Hematopoietic multipotent progenitor cell treated with erythropoietin and hydrocortisone succinate and interleukin-3 and kit ligand, for 17 days (in vitro differentiated cells): ENCODE data around the gene GOSR2.
"Not testable (repeated sequence)": the region's sequence is repeated elsewhere in the genome, so short reads cannot be mapped to it uniquely, and the experiment has no call there.

Source experiments
- DNase-seq: peaks from one replicate; pipeline ENCODE4 v3.0.0-alpha.2; 2015; ENCODE audit warnings: low spot score

The GOSR2 gene

DNA sequence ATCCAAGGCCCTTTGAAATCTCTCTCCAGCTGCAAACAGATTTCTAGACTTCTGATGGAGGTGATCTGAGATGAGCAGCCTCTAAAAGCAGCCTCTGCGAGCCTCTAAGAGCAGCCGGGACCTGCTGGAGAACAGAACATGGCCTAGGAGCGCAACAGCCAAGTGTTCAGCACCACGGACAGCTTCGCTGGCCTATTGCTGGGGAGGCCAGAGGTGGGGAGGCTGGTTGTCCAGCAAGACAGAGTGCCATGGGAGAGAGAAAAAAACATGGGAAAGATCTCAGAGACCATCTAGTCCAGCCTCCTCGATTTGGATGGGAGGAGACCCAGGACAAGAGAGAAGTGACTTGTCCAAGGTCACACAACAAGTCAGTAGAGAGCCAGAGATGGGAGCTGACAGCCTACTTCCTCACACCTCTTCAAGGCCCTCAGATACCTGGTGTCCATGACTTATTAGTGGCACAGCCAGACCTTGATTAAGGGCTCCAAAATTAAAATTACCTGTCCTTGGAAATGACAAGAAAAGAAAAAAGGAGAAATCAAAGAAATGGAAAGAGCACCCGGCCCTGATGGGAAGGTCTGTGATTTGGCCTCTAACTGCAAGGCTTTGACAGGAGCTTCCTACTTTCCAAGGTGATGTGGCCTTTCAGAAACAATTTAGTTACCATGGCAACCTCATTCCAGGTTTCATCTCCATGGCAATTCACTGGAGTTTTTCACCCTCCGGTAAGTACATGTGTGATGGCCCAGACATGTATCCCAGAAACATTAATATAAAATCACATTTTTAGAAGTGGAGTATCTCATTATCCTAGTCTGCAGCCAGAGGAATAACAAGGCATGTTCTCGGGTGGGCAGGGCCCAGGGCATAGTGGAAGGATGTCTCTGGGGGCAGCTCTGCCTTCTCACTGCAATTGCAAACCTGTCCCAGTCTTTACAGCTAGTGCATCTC is 41.6 kb downstream of the GOSR2 start:
- DNase-seq = no peak

DNA sequence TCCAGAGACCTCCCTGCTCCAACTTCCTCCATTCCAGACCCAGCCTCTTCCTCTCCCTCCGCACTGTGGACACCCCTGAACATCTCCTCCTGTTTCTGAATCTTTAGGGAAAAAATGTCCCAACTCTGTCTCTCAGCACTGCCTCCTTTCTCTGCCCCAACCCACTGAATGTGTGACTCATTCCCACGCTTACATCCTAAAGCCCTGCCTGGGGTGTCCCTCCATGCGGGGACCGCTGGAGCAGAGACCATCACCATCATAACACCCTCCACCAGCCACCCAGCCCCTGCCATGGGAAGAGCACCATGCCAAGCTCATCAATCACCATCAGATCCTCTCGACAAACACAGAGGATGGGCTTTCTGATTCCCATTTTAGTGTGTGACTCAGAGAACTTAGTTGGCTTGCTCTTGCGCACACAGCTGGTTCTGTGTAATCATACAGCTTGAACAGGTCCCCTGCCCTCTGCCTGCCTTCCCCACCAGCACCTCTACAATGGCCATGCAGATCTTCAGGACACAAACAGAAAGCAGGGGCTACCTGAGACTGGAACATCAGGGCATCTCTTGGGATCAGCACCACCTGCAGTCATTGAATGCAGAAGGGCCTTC is 45.4 kb downstream of the GOSR2 start:
- DNase-seq = no peak

- DNase-seq = no peak
Measured at GRCh38 chr17:46968896-46969295, 45.9 kb downstream of the GOSR2 start.

- DNase-seq = no peak
Measured at GRCh38 chr17:46971647-46972300, 48.8 kb downstream of the GOSR2 start.

GRCh38 chr17:46972346-46972745 is 49.4 kb downstream of the GOSR2 start:
- no peak for DNase-seq

DNA sequence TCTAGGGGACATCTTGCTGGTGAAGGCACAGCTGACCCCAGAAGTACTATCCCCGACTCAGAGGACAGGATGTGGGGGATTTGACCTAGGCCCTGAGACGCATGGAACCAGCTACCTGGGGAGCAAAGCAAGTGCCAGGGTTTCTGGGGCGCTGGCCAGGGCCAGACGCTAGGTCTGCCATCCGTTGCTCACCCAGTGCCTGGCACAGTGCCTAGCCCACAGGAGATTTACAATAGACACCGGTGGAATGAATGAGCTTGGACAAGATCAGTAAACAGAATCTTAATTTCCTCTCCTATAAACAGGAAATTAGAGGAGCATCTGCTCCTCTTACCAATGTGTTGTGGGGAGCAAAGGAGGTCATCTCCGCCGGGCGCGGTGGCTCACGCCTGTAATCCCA is 51.1 kb downstream of the GOSR2 start:
- DNase-seq = no peak

- DNase-seq = no peak
Measured at GRCh38 chr17:46975287-46975686, 52.3 kb downstream of the GOSR2 start.

GRCh38 chr17:46976626-46977270 is 53.8 kb downstream of the GOSR2 start:
- DNase-seq = no peak

- no peak for DNase-seq
Measured at GRCh38 chr17:46977348-46977747, 54.4 kb downstream of the GOSR2 start.

GRCh38 chr17:46977750-46978488 is 55.0 kb downstream of the GOSR2 start:
- DNase-seq = no peak

DNA sequence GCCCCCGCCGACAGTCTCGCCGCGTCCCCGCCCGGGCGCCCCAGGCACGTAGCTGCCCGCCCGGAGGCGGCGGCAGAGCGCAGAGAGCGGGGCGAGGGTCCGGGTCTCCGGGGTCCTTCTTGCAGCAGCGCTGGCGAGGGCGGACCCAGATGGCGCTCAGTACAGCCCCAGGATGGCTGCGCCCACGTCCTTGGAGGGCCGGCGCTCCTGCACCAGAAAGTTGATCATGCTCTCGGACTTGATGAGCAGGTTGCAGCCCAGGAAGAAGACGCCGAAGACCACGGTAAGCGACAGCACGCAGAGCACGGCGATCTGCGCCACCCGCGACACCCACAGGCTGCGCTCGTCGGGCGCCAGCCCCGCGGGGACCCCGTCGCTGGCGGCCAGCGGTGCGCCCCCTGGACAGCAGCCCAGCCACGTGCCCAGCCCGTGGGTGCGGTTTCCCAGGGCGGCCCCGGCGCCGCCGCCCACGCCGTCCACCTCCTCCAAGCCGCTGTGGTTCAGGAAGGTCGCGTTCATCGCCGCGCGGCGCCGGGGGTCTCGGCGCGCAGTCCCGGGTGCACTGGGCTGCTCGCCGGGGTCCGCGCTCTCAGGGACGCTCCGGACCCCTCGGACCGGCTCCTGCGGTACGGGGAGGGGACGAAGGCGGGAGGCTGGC is 55.7 kb downstream of the GOSR2 start:
- no peak for DNase-seq

DNA sequence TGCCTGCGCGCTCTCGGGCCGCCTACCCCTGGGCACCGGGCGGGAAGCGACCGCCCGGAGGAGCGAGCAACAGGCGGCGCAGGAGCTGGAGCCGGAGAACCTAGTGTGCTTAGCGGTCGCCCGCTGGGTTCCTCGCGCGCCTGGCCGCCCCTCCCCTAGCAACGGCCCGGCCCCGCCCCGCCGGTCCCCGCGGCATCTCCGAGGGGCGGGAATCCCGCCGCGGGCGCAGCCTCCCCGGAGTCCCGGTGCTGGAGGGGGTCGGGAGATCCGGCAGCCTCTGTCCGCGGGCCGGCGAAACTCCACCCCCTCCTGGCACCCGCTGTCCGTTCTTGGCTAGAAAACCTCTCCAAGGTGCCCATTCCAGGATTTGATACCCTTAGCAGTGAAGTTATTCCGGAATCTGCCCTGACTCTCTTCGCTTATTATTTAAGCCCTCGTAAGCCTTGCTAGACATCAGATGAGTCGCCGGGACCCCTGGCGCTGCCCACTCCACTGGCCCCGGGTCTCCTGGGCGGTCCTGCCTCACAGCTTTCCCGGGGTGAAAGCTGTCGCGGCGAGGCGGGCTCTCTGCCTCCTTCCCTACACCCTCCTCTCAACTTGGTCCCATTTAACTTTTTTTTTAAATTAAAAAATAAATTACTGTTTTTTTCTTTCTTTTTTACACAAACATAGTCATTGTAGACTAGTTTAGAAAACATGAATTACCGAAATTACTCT is 56.3 kb downstream of the GOSR2 start, which contains the start of gene RPRML:
Gene RPRML, minus strand, starts transcription at position 107 of the 717 bp plus-strand sequence. CDS start 246 bp downstream, outside the sequence.
- DNase-seq = no peak

GRCh38 chr17:46982577-46982976 is 59.6 kb downstream of the GOSR2 start:
- no peak for DNase-seq

- no peak for DNase-seq
Measured at GRCh38 chr17:46983782-46984181, 60.8 kb downstream of the GOSR2 start.

- no peak for DNase-seq
Measured at GRCh38 chr17:46984341-46984740, 61.4 kb downstream of the GOSR2 start.

- DNase-seq = no peak
Measured at GRCh38 chr17:46984892-46985291, 61.9 kb downstream of the GOSR2 start.

- DNase-seq = no peak
Measured at GRCh38 chr17:46986366-46986765, 63.4 kb downstream of the GOSR2 start.

DNA sequence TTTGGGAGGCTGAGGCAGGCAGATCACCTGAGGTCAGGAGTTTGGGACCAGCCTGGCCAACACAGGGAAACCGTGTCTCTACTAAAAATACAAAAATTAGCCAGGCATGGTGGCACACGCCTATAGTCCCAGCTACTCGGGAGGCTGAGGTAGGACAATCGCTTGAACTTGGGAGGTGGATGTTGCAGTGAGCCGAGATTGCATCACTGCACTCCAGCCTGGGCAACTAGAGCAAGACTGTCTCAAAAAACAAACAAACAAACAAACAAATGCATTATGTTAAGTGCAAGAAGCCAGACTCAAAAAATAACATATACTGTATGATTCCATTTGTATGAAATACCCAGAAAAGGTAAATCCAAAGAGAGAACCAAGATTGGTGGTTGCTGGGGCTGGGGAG is 65.0 kb downstream of the GOSR2 start:
- DNase-seq = not testable (repeated sequence)

GRCh38 chr17:46989637-46990431 is 66.9 kb downstream of the GOSR2 start:
- no peak for DNase-seq

GRCh38 chr17:46991617-46992016 is 68.7 kb downstream of the GOSR2 start:
- DNase-seq = no peak
